C1 segment of cervical spinal cord (tissue), 14 donors: ENCODE results near the gene UBL5.
A peak's percentile ranks its signal among the peaks of the same experiment; 100 is the strongest.

Experiments used
- DNase-seq, 14 donors: peaks; one replicate each; lab custom pipeline; 2025; lab: John Stamatoyannopoulos, UW

UBL5 gene

GRCh38 chr19:9850235-9850959 is 22.7 kb downstream of the UBL5 start:
- DNase-seq = peak in 3 of 14 donors; percentile 7 to 68 (median 8)

GRCh38 chr19:9854282-9854846 is 26.6 kb downstream of the UBL5 start:
- DNase-seq = no peak

GRCh38 chr19:9856609-9857008 is 28.9 kb downstream of the UBL5 start:
- DNase-seq = no peak

GRCh38 chr19:9857076-9857721 is 29.5 kb downstream of the UBL5 start:
- DNase-seq = no peak

GRCh38 chr19:9857920-9858746 is 30.4 kb downstream of the UBL5 start:
- no peak for DNase-seq

GRCh38 chr19:9858766-9859165 is 31.0 kb downstream of the UBL5 start:
- no peak for DNase-seq

GRCh38 chr19:9860407-9860806 is 32.7 kb downstream of the UBL5 start:
- DNase-seq = peak in 1 of 14 donors; percentile 8

GRCh38 chr19:9861503-9861902 is 33.8 kb downstream of the UBL5 start:
- no peak for DNase-seq

GRCh38 chr19:9862938-9863337 is 35.2 kb downstream of the UBL5 start:
- DNase-seq = no peak

- no peak for DNase-seq
These were observed 36.0 kb downstream of the UBL5 start for GRCh38 chr19:9863759-9864158.

GRCh38 chr19:9865732-9866501 is 38.2 kb downstream of the UBL5 start:
- peak in 5 of 14 donors; percentile 9 to 74 (median 14) for DNase-seq

- peak in 1 of 14 donors; percentile 91 for DNase-seq
These were observed 41.4 kb downstream of the UBL5 start for GRCh38 chr19:9868983-9869617.

- no peak for DNase-seq
These were observed 44.1 kb downstream of the UBL5 start for GRCh38 chr19:9871626-9872338.

- DNase-seq = no peak
These were observed 45.0 kb downstream of the UBL5 start for GRCh38 chr19:9872618-9873242.

GRCh38 chr19:9875031-9875627 is 47.4 kb downstream of the UBL5 start:
- no peak for DNase-seq

- no peak for DNase-seq
These were observed 48.1 kb downstream of the UBL5 start for GRCh38 chr19:9875796-9876195.

- no peak for DNase-seq
These were observed 50.2 kb downstream of the UBL5 start for GRCh38 chr19:9877780-9878510.

GRCh38 chr19:9878511-9879196 is 50.9 kb downstream of the UBL5 start:
- DNase-seq = no peak
